ENCODE measurements around the gene CAMK1D.

DNA sequence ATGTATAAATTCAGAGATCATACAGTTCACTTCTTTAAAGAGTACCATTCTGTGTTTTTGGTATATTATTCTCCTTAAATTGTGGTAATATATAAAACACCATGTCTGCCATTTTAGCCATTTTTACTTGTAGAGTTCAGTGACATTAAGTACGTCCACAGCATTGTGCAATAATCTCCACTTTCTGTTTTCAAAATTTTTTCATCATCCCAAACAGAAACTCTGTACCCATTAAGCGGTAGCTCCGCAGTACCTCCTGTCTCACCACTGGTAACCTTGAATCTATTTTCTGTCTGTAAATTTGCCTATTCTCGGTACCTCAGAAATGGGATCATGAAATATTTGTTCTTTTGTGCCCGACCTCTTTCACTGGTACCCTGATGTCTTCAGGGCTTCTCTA lies 60.3 kb downstream of the CAMK1D start:
- TF ChIP-seq GATA3 (IDR thresholded peaks at IDR 0.05; ENCODE audit: low read depth, low read length) (no peak), GATA2 (IDR thresholded peaks at IDR 0.05; ENCODE audit: low read depth, low read length) (no peak)
